K562 (cell line): ENCODE results near the gene KLF4.

Experiments used
- CHCHD3 ChIP-seq: fragments of 250-450 bp; sonication (Bioruptor Pico); IDR thresholded peaks from 2 replicates; pipeline ENCODE4 v2.1.2; 2022; ENCODE audit warnings: mild to moderate bottlenecking
- FOXP1 ChIP-seq: sonication (generic); formaldehyde crosslinking; IDR thresholded peaks from 2 replicates; pipeline ENCODE4 v1.8.0; 2022; ENCODE audit warnings: mild to moderate bottlenecking, missing genetic modification reagents
- GABPA ChIP-seq: fragments of 200-800 bp; sonication (Bioruptor generic); conservative IDR thresholded peaks from 2 replicates; pipeline ENCODE4 v1.6.1; 2016; ENCODE audit warnings: low read depth, missing genetic modification characterization, missing compliant biosample characterization
- MAX ChIP-seq: sonication (generic); formaldehyde crosslinking; IDR thresholded peaks from 2 replicates; pipeline ENCODE4 v1.9.0; 2022; ENCODE audit warnings: mild to moderate bottlenecking, missing genetic modification reagents
- POLR2A ChIP-seq: fragments of 450-650 bp; conservative IDR thresholded peaks from 2 replicates; pipeline ENCODE4 v1.6.1; 2016
- PYGO2 ChIP-seq: fragments of 450-650 bp; IDR thresholded peaks from 2 replicates; pipeline ENCODE4 v1.6.1; 2016; ENCODE audit warnings: mild to moderate bottlenecking, missing genetic modification characterization, moderate library complexity, missing compliant biosample characterization
- SMAD3 ChIP-seq: fragments of 450-650 bp; formaldehyde crosslinking; conservative IDR thresholded peaks from 2 replicates; pipeline ENCODE4 v1.4.0; 2020; ENCODE audit warnings: mild to moderate bottlenecking
- SMC3 ChIP-seq: conservative IDR thresholded peaks from 2 replicates; pipeline ENCODE4 v1.6.1; 2011; ENCODE audit warnings: low read depth, low read length, improper control_type of control experiment; ENCODE audit not compliant: insufficient read depth
- ZNF354B ChIP-seq: fragments of 250-450 bp; sonication (Bioruptor Pico); IDR thresholded peaks from 2 replicates; pipeline ENCODE4 v1.4.0; 2020
- ZNF586 ChIP-seq: fragments of 450-650 bp; formaldehyde crosslinking; conservative IDR thresholded peaks from 2 replicates; pipeline ENCODE4 v1.4.0; 2020; ENCODE audit warnings: mild to moderate bottlenecking, moderate library complexity
- TF ChIP-seq, protein P1 (sequence below), 3 experiments: IDR thresholded peaks in 2 of 3; conservative IDR thresholded peaks in 1 of 3; 2 replicates each; pipeline ENCODE4 v1.5.1; 2011 to 2012; ENCODE audit warnings: low read length in 3 of 3, mild to moderate bottlenecking in 3 of 3, control low read depth in 2 of 3, improper control_type of control experiment in 1 of 3, inconsistent platforms in 1 of 3, low read depth in 1 of 3, mixed read lengths in 1 of 3, moderate library complexity in 1 of 3; ENCODE audit not compliant: insufficient read depth in 2 of 3
- TF ChIP-seq, protein P2 (sequence below): fragments of 450-650 bp; IDR thresholded peaks from 2 replicates; pipeline ENCODE4 v1.7.0; 2016; ENCODE audit warnings: borderline replicate concordance

DNA sequence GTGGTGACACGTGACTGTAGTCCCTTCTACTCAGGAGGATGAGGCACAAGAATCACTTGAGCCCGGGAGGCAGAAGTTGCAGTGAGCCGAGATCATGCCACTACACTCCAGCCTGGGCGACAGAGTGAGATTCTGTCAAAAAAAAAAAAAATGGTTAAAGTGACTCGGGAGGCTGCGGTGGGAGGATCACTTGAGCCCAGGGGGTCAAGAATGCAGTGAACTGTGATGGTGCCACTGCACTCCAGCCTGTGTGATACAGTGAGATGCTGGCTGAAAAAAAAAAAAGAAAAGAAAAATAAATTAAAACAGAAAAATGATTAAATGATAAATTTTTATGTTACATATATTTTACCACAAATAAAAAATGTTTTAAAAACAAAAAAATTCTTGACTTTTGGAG lies 51.9 kb downstream of the KLF4 start:
- TF ChIP-seq SMAD3 (CRISPR knock-in tag) (no peak), FOXP1 (CRISPR knock-in tag) (no peak), POLR2A (no peak), ZNF354B (CRISPR knock-in tag) (no peak), GABPA (tag) (no peak), ZNF586 (CRISPR knock-in tag) (no peak), CHCHD3 (CRISPR knock-in tag) (no peak), MAX (CRISPR knock-in tag) (no peak), SMC3 (no peak), PYGO2 (tag) (no peak)
- TF ChIP-seq, protein P1, sequence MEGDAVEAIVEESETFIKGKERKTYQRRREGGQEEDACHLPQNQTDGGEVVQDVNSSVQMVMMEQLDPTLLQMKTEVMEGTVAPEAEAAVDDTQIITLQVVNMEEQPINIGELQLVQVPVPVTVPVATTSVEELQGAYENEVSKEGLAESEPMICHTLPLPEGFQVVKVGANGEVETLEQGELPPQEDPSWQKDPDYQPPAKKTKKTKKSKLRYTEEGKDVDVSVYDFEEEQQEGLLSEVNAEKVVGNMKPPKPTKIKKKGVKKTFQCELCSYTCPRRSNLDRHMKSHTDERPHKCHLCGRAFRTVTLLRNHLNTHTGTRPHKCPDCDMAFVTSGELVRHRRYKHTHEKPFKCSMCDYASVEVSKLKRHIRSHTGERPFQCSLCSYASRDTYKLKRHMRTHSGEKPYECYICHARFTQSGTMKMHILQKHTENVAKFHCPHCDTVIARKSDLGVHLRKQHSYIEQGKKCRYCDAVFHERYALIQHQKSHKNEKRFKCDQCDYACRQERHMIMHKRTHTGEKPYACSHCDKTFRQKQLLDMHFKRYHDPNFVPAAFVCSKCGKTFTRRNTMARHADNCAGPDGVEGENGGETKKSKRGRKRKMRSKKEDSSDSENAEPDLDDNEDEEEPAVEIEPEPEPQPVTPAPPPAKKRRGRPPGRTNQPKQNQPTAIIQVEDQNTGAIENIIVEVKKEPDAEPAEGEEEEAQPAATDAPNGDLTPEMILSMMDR (IDR thresholded peaks at IDR 0.05 in 2 of 3, conservative IDR thresholded peaks at IDR 0.05 in 1 of 3; ENCODE audit: insufficient read depth in 2 of 3, low read depth in 1 of 3, low read length in 3 of 3), result no peak
- TF ChIP-seq, protein P2, sequence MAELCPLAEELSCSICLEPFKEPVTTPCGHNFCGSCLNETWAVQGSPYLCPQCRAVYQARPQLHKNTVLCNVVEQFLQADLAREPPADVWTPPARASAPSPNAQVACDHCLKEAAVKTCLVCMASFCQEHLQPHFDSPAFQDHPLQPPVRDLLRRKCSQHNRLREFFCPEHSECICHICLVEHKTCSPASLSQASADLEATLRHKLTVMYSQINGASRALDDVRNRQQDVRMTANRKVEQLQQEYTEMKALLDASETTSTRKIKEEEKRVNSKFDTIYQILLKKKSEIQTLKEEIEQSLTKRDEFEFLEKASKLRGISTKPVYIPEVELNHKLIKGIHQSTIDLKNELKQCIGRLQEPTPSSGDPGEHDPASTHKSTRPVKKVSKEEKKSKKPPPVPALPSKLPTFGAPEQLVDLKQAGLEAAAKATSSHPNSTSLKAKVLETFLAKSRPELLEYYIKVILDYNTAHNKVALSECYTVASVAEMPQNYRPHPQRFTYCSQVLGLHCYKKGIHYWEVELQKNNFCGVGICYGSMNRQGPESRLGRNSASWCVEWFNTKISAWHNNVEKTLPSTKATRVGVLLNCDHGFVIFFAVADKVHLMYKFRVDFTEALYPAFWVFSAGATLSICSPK, result no peak
